Astrocyte (in vitro differentiated cells and primary cell): ENCODE measurements around the gene P4HB. TPM values are rescaled to one million over a fixed set of nuclear protein-coding genes. Genes with fewer than 3 reads are reported as not detected.

Experiments
- DNase-seq: peaks from one replicate; pipeline ENCODE4 v3.0.0-alpha.2; 2010; ENCODE audit warnings: low read depth
- FAIRE-seq: peaks from 2 replicates; lab custom pipeline; 2011; peaks lifted over from hg19 to GRCh38; lab: Jason Lieb, UNC
- H2AFZ ChIP-seq: 2 replicates; pipeline ENCODE4 v1.6.0; 2012; ENCODE audit warnings: low read depth, low read length, inconsistent platforms
- H3K27ac ChIP-seq: 2 replicates; pipeline ENCODE4 v1.5.1; 2011; ENCODE audit warnings: low read depth, low read length, inconsistent platforms
- H3K27me3 ChIP-seq: 2 replicates; pipeline ENCODE4 v1.6.0; 2011; ENCODE audit warnings: low read length, inconsistent platforms; ENCODE audit not compliant: insufficient read depth
- H3K36me3 ChIP-seq: 2 replicates; pipeline ENCODE4 v1.5.1; 2011; ENCODE audit warnings: low read length, inconsistent platforms; ENCODE audit not compliant: insufficient read depth
- H3K4me1 ChIP-seq: 2 replicates; pipeline ENCODE4 v1.5.1; 2011; ENCODE audit warnings: low read length, inconsistent platforms; ENCODE audit not compliant: insufficient read depth
- H3K4me2 ChIP-seq: 2 replicates; pipeline ENCODE4 v1.6.0; 2012; ENCODE audit warnings: low read length, inconsistent platforms
- H3K4me3 ChIP-seq: 2 replicates; pipeline ENCODE4 v1.5.1; 2011; ENCODE audit warnings: low read depth, mild to moderate bottlenecking, low read length, inconsistent platforms; ENCODE audit not compliant: insufficient read depth
- H3K79me2 ChIP-seq: 2 replicates; pipeline ENCODE4 v1.6.0; 2012; ENCODE audit warnings: mild to moderate bottlenecking, low read length, inconsistent platforms; ENCODE audit not compliant: insufficient read depth
- H3K9ac ChIP-seq: 2 replicates; pipeline ENCODE4 v1.6.0; 2012; ENCODE audit warnings: mild to moderate bottlenecking, low read length, inconsistent platforms
- H3K9me3 ChIP-seq: 2 replicates; pipeline ENCODE4 v1.5.1; 2012; ENCODE audit warnings: low read depth, mild to moderate bottlenecking, low read length, inconsistent platforms; ENCODE audit not compliant: insufficient read depth
- H4K20me1 ChIP-seq: 2 replicates; pipeline ENCODE4 v1.6.0; 2012; ENCODE audit warnings: low read length, inconsistent platforms; ENCODE audit not compliant: insufficient read depth
- H3K27ac Mint-ChIP-seq: one replicate; pipeline ENCODE4 v1.8.0; 2021; ENCODE audit warnings: mild to moderate bottlenecking, mixed read lengths; ENCODE audit not compliant: unreplicated experiment
- H3K27me3 Mint-ChIP-seq: one replicate; pipeline ENCODE4 v1.8.0; 2021; ENCODE audit warnings: low read depth, mixed read lengths; ENCODE audit not compliant: unreplicated experiment
- H3K36me3 Mint-ChIP-seq: one replicate; pipeline ENCODE4 v1.8.0; 2021; ENCODE audit warnings: low read depth, mixed read lengths; ENCODE audit not compliant: unreplicated experiment
- H3K4me1 Mint-ChIP-seq: one replicate; pipeline ENCODE4 v1.8.0; 2021; ENCODE audit warnings: low read depth, mixed read lengths; ENCODE audit not compliant: unreplicated experiment
- H3K4me3 Mint-ChIP-seq: one replicate; pipeline ENCODE4 v1.8.0; 2021; ENCODE audit warnings: mild to moderate bottlenecking, moderate library complexity, mixed read lengths; ENCODE audit not compliant: unreplicated experiment
- H3K9me3 Mint-ChIP-seq: one replicate; pipeline ENCODE4 v1.8.0; 2021; ENCODE audit warnings: mild to moderate bottlenecking, mixed read lengths; ENCODE audit not compliant: unreplicated experiment
- CTCF ChIP-seq: IDR thresholded peaks from 2 replicates; pipeline ENCODE4 v1.5.1; 2011; ENCODE audit warnings: low read depth, mild to moderate bottlenecking, inconsistent platforms, low read length, moderate library complexity; ENCODE audit not compliant: insufficient read depth
- EZH2 ChIP-seq: IDR thresholded peaks from 2 replicates; pipeline ENCODE4 v1.6.1; 2012; ENCODE audit warnings: mild to moderate bottlenecking, low read length, inconsistent platforms; ENCODE audit not compliant: insufficient read depth
- total RNA-seq: library from RNA; stranded (reverse); gene quantifications from 2 replicates; pipeline ENCODE4 v1.2.1, GENCODE V29; 2021

P4HB gene
- total RNA-seq, 1 donor from 2014 or later, result 1,268 TPM

GRCh38 chr17:81863833-81864768 lies 3.8 kb upstream of the P4HB start:
- peaks cover 30% of the 10 kb centered on the region for H3K4me1 ChIP-seq
- H3K79me2 ChIP-seq, result peaks cover 75% of the 10 kb centered on the region
- no peaks in the 10 kb centered on the region for H3K27me3 ChIP-seq
- no peaks in the 10 kb centered on the region for H3K9me3 ChIP-seq
- no peak overlapping the region for H2AFZ ChIP-seq
- TF ChIP-seq CTCF, result no peak
- no peak for TF ChIP-seq EZH2
- H3K4me1 Mint-ChIP-seq, result peaks cover 27% of the 10 kb centered on the region
- H4K20me1 ChIP-seq, result peaks cover 65% of the 10 kb centered on the region
- H3K4me3 ChIP-seq, result no peak overlapping the region
- no peak for DNase-seq
- peaks cover 7% of the 10 kb centered on the region for H3K36me3 Mint-ChIP-seq
- no peaks in the 10 kb centered on the region for H3K9me3 Mint-ChIP-seq
- no peak overlapping the region for H3K27ac ChIP-seq
- peak overlapping the region; percentile 33 for H3K9ac ChIP-seq
- H3K27ac Mint-ChIP-seq, result peak overlapping the region; percentile 48
- peak overlapping the region; percentile 87 for H3K4me3 Mint-ChIP-seq
- H3K4me2 ChIP-seq, result peak overlapping the region; percentile 40
- H3K36me3 ChIP-seq, result peaks cover 2% of the 10 kb centered on the region
- H3K27me3 Mint-ChIP-seq, result no peaks in the 10 kb centered on the region
- FAIRE-seq, result no peak

- peaks cover 80% of the 10 kb centered on the region for H3K79me2 ChIP-seq
- peaks cover 66% of the 10 kb centered on the region for H4K20me1 ChIP-seq
- H3K36me3 ChIP-seq, result peaks cover 5% of the 10 kb centered on the region
- peaks cover 28% of the 10 kb centered on the region for H3K4me1 Mint-ChIP-seq
- peak overlapping the region; percentile 33 for H3K9ac ChIP-seq
- peaks cover 32% of the 10 kb centered on the region for H3K4me1 ChIP-seq
- no peak overlapping the region for H2AFZ ChIP-seq
- no peak for DNase-seq
- H3K27me3 ChIP-seq, result no peaks in the 10 kb centered on the region
- H3K4me3 ChIP-seq, result no peak overlapping the region
- H3K27ac ChIP-seq, result no peak overlapping the region
- no peaks in the 10 kb centered on the region for H3K27me3 Mint-ChIP-seq
- peak overlapping the region; percentile 78 for H3K27ac Mint-ChIP-seq
- H3K9me3 ChIP-seq, result no peaks in the 10 kb centered on the region
- peak overlapping the region; percentile 40 for H3K4me2 ChIP-seq
- H3K4me3 Mint-ChIP-seq, result peak overlapping the region; percentile 87
- TF ChIP-seq EZH2, result no peak
- TF ChIP-seq CTCF, result no peak
- FAIRE-seq, result no peak
- no peaks in the 10 kb centered on the region for H3K9me3 Mint-ChIP-seq
- H3K36me3 Mint-ChIP-seq, result peaks cover 7% of the 10 kb centered on the region
Measured at GRCh38 chr17:81863123-81863675, 2.9 kb upstream of the P4HB start.
